NK-92 (cell line): ENCODE measurements around the gene WASHC4.

ENCODE experiments used
- DNase-seq: peaks from one replicate; lab custom pipeline; 2025; ENCODE audit not compliant: unreplicated experiment; lab: John Stamatoyannopoulos, UW

Gene WASHC4, protein sequence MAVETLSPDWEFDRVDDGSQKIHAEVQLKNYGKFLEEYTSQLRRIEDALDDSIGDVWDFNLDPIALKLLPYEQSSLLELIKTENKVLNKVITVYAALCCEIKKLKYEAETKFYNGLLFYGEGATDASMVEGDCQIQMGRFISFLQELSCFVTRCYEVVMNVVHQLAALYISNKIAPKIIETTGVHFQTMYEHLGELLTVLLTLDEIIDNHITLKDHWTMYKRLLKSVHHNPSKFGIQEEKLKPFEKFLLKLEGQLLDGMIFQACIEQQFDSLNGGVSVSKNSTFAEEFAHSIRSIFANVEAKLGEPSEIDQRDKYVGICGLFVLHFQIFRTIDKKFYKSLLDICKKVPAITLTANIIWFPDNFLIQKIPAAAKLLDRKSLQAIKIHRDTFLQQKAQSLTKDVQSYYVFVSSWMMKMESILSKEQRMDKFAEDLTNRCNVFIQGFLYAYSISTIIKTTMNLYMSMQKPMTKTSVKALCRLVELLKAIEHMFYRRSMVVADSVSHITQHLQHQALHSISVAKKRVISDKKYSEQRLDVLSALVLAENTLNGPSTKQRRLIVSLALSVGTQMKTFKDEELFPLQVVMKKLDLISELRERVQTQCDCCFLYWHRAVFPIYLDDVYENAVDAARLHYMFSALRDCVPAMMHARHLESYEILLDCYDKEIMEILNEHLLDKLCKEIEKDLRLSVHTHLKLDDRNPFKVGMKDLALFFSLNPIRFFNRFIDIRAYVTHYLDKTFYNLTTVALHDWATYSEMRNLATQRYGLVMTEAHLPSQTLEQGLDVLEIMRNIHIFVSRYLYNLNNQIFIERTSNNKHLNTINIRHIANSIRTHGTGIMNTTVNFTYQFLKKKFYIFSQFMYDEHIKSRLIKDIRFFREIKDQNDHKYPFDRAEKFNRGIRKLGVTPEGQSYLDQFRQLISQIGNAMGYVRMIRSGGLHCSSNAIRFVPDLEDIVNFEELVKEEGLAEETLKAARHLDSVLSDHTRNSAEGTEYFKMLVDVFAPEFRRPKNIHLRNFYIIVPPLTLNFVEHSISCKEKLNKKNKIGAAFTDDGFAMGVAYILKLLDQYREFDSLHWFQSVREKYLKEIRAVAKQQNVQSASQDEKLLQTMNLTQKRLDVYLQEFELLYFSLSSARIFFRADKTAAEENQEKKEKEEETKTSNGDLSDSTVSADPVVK

DNA sequence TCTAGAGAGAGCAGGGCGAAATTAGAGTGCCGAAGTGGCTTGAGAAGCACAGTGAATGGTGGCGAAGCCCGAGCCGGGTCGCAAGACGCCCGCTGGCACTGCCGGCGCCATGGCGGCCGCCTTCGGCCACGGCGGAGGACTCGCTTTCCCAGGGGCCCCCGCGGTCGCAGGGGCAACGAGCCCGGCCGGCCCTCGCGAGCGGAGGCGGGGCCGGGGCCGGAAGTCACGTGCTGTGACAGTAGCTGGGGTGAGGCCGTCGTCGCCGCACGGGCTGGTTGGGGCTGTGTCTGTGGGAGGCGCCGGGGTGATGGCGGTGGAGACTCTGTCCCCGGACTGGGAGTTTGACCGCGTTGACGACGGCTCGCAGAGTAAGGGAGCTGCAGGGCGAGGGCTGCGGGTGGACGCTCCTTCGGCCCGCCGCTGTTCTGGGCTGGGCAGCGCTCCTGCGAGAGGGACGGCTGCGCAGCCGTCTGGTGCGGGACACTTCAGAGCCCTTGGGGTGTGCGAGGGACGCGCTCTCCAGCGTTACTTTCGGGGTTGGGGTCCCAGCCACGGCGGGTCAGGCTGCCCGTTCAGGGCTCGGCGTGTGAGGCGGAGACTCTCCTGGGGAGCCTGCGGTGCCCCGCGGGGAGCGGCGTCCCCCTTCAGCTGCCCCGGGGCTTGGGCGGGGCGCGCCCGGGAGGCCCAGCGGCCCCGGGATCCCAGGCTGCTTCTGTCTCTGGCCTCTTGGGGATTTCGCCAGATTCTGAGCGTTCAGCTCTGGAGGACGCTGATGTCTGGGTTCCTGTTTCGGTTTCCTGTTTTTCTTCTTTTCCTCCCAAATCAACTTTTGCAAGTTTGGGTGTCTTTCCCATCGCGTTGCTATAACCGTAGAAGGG lies at the start of gene WASHC4:
Gene WASHC4, plus strand, starts transcription at position 238 of the 878 bp plus-strand sequence. Its CDS starts 70 bp downstream, at position 308.
- DNase-seq = peak; percentile 49

DNA sequence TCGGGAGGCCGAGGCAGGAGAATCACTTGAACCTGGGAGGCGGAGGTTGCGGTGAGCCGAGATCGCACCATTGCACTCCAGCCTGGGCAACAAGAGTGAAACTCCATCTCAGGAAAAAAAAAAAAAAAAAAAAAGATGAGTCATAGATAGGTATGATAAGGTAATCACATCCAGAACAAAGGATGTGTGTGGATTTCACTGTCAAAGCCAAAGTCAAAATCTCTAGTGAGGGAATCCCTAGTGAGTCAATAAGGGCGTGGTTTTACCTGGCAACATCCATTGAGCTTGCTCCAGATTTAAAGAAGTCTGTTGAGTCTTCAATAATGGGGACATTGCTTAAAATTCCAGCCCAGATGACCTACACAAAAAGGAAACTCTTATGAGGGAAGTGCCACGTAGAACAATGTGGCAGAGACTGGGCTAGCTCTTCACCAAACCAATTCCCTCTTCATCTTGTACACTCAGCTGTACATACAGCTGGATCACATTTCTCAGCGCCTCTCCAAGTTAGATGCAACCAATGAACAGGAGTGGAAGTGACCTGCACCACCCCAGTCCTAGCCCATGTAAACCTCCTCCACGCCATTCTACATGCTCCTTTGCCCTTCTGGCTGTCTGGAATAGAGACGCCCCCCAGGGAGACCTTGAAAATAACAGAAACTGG lies 46.7 kb upstream of the WASHC4 start:
- DNase-seq = no peak

DNA sequence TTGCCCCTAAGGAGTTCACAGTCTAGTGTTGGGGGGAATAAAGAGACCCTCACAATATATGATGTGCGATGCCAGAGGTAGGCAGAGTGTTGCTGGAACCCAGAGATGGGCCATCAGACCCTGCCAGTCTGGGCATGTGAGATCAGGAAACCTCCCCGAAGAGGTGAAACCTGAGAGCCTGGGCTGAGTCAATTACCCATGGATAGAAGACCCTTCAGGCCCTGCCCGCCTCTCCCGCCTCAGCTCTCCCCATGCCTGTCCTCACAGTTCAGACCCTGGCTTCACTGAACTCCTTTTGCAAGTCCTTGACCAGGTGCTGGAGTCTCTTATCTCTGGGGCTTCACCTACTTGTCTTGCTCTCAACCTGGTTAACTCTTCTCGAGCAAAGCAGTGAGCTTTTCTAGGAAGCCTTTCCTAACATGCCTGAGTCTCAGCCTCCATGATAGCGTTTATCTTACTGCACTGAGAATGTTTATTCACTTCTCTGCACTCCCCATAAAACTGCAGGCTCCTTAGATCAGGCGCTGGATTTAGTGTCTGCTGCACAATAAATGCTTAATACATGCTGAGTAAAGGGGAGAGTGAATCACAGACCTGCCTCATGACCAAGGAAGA lies 42.9 kb upstream of the WASHC4 start:
- DNase-seq = no peak

DNA sequence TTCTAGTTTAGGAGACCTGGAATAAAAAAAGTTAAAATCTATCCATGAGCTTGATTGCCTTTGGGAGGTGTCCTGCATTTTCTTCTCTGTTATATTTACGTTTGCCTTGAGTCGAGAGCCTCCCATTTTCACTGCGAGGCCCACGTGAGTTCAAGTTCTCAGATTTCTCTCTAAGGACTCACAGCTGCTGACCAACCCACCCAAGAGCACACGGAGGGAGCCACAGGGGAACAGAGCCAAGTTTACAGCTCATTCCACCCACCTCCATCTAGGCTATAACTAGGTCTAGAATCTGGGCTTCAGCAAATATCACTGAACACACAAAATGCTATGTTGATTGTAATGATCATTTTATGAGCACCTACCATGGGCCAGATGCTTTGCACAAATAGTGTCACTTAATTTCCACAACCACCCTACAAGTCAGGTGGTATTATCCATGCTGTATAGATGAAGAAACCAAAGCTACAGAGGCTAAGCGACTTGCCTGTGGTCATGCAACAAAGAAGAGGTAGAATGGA lies 40.0 kb upstream of the WASHC4 start:
- no peak for DNase-seq

DNA sequence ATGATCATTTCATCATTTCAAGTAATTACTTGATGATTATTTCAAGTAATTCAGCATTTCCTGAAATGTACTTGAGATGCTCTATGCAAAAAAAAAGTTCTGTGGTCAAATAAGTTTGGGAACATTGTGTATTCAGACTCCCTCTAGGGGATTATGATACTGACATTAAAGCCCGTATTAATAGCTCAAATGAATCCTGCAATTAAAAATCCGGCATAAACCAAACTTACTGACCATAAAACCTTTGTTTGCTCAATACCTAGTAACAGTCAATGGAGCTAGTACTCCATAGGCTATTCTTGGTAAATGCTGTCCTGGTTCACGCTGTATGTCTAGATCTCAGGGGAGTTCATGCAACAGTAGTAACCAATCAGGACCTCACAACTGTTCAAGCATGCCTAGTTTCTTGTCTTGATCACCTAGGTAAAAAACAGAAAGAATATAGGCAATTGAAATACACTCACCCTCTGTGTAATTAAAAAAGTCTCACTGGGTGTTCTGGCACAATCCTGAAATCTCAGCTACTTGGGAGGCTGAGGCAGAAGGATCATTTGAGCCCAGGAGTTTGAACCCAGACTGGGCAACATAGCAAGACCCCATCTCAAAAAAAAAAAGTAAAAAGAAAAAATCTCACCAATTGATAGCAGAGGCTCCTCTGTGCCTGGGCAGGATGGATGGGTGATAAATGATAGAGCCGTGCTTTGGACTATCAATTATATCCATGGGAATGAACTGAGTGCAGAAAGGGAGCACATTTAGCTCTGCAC lies 37.4 kb upstream of the WASHC4 start:
- no peak for DNase-seq

DNA sequence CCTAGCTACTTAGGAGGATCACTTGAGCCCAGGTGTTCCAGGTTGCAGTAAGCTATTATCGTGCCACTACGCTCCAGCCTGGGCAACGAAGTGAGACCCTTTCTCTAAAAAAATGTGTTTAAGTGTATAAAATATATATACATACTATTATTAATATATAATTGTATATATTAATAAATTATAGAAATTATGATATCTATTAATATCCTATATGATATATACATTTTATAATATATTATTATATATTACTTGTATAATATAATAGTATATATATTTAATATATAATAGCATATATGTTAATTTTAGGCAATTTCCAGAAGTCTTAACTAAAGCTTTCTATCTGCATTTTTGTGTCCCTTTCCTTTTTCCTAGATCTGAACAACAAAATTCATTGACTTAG lies 35.5 kb upstream of the WASHC4 start:
- DNase-seq = no peak

DNA sequence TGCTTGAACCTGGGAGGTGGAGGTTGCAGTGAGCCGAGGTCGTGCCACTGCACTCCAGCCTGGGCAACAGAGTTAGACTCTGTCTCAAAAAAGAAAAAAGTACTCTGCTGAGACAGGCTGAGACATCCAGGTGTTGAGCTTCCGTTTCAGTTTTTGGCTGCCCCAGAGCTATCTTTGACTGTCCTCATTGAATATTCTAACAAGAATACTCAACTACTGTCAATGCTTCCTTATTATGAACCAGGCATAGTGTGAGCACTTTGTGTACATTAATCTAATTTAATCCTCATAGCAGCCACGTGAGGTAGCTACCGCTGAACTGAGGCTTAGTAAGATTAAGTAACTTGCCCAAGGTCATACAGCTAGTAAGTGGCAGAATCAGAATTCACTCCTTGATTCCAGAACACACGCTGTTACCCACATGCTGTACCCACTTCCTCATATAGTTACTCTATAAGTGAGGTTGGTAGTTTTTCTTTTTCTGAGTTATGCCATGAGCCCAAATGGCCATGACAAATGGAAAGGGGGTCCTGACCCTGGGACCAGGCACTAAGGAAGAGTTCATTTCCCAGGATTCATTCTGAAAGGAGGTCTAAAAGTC lies 34.5 kb upstream of the WASHC4 start:
- no peak for DNase-seq

DNA sequence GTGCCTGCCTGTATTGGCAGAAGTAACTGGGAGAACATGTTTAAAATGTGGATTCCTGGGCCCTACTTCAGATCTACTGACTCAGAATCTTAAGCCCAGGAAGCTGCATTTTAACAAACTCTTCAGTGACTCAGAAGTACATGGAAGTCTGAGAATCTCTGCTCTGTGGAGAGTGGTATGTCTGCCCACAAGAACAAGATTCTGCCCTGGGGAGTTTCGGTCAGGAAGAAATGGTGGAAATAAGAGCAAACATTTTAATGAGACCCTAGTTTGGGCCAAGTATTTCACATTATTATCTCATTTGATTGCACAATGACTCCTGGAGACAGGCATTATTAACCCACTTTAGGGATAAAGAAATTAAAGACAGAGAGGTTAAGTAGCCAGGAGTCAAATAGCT lies 31.4 kb upstream of the WASHC4 start:
- no peak for DNase-seq

DNA sequence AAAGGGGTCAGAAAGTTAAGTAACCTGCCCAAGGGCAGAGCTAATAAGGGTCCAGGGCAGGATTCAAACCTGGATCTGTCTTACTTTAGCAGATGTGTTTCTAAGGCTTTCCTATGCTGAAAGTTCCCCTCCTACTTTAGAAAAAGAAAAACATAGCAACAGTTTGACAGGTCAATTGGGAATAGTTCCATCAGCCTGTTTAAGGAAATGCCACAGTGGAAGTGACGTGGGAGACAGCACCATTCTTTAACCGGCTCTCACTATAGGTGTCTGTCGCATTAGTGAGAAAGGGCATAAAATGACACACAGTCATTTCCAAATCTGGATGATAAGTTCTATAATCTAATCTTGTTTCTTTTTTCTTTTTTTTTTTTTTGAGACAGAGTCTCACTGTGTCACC lies 30.6 kb upstream of the WASHC4 start:
- DNase-seq = no peak

DNA sequence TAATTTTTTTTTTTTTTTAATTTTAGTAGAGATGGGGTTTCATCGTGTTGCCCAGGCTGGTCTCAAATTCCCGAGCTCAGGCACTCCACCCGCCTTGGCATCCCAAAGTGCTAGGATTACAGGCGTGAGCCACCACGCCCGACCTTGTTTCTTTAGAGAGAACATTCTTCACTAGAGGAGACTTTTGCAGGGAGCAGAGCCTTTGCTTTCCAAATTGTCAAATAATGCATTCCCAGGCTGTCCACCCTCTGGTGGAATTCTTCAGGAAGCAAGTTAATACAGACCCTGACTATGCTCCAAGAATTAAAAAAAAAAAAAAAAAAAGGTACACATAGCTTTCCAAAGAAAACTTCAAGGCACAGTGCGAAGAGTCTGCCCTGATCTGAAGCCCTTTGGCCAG lies 30.1 kb upstream of the WASHC4 start:
- DNase-seq = no peak

DNA sequence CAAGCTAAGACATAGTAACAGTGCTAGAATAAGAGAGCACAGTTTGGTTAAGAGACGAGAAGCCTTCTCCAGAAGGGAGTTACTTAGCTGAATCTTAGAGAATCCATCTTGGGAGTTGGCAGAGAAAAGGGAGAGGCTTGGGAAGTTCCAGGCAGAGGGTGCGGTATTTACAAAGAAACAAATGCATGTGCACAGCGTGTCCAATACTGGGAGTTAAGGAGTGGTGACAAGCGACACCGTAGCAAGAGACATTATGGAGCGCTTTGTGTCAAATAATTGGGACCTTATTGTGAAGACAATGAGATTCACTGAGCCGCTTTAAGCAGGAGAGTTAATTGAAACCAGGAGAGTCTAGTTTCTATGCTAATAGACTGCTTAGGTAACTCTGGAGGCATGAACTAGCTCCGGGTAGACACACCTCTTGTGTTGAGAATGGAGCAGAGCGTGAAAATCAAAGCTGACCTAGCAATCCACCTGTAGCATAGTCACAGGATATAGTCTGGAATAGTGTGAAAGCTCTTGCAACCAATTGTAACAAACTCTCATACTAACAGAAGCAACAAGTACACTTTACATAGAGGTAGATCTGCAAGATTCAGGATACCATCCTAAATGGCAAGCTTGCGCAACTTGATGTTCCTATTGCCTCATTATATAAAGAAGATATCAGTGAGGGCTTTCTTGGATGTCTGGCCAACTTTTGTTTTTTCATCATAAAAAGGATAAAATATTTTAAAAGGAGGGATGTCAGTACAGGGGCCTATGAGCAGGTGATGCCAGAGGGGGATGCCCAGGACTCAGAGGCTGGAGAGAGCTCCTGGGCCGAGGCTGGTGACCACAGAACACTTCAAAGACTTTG lies 28.6 kb upstream of the WASHC4 start:
- no peak for DNase-seq

DNA sequence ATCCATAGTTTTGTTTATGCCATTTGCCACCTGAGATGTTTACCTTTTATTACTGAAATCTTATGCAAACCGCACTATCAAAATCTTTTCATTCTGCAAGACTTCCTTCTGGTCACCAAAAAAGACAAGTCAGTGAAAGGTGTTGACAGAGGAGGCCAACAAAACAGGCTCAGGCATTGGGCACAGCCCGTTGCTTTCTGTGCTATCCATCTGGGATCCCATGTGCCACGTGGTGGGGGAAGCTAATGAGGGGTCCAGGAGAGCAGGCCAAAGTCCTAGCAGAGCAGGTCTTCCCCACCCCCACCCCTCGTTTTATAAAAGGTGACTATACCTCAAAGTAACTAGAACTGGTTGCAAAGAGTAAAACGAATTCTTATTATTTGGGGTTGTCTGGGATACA lies 24.5 kb upstream of the WASHC4 start:
- no peak for DNase-seq

DNA sequence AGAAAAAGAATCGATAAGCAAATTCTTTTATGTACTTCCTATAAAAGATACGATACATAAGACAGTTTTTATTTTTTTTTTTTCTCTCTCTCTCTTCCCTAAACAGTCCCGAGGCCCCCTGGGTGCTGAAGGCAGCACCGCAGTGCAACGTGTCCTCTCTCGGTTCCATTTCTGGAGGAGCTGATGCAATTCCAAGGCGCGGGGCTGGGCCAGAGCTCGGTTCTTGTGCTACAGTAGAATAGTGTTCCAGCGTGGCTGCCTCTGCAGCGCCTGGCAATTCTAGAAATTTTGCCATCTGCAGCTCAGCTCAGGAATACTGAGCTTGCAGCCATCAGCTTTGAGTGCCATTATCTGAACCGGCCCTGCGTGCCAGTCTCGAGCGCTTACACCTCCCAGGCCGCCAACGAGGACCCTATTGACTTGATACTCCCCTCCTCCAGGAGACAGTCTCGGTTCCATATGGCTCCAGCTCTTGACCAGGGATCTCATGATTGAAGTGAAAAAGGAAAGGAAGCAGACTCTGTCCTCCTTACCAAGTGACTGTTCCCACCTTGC lies 23.9 kb upstream of the WASHC4 start:
- no peak for DNase-seq

DNA sequence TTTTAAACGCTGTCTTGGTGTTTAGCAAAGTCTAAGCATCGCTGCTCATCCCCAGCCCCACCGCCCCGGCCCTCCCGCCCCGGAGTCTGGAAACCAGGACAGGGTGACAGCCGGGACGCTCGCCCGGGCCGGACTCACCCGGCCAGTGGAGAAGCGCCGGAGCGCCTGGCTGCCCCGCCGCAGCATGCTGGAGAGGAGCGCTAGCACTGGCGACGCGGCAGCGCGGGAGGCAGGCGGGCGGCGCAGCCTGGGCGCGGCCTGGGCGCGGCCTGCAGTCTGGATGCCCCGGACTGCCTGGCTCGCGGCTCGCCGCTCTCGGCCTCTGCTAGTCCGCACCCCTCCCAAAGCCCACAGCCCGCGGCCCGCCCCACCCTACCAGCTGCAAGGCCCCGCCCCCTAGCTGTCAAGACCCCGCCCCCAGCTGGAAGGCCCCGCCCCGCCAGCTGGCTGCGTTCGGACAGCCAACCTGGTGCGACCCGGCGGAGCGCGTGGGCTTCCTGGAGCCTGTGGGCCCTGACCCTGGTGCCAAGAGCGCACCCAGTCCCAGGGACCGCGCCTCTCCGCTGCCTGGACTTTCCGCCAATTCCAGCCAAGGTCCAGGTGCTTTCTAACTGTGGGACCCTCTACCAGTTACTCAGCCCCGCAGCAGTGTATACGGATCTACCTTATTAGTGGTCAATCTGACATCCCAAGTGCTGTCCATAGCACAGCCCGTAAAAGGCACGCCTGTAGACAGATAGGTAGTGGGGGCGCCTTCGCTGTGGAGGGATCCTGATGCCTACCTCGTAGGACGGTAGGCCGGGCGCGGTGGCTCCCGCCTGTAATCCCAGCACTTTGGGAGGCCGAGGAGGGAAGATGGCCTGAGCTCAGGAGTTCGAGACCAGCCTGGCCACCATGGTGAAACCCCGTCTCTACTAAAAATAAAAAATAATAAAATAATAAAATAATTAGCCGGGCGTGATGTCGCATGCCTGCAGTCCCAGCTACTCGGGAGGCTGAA lies 23.0 kb upstream of the WASHC4 start, which contains the start of gene ALDH1L2:
Gene ALDH1L2, minus strand, starts transcription at position 208 of the 1,000 bp plus-strand sequence. Its CDS starts 22 bp downstream, at position 186.
- DNase-seq = no peak

DNA sequence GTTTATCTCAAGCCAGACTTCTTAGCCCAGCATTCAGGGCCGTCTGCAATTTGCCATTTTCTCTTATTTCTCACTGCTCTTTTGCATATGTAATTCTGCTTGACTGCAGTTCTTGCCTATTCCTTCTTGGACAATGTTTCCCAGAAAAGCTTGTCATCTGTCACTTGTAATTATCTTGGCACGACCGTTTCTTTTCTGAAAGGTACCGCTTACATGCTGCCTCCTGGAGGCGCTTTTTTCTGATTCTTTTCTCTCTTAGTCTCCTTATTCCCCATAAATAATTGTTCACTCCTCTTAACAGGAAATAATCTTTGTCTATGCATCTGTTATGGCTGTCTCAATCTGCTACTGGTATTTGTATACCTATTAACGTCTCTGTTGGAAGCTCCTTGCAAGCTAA lies 22.0 kb upstream of the WASHC4 start:
- DNase-seq = no peak

DNA sequence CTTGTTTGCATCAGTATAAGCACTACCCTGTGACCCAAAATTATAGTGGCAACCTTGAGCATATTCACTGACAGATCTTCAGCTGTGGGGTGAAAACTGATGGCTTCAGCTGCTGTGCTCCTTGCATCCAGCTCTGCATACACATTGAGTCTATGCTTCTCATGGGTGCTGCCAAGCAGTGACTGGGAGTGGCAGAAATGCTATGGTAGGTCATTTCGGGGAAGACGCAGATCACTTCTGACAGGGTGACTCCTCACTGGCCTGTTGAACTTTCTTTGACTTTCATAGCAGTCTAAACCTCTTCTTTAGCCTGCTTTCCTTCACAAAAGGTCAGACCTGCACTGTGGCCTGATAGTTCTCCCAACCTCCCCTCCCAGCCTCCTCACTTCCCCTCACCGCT lies 17.7 kb upstream of the WASHC4 start:
- DNase-seq = no peak
